Liver (tissue), 3 donors: ENCODE results near the gene LAMC1.

Experiments
- ATF3 ChIP-seq: IDR thresholded peaks from 2 replicates; pipeline ENCODE4 v1.6.1; 2016; ENCODE audit warnings: antibody characterized with exemption
- EGR1 ChIP-seq, 2 donors: IDR thresholded peaks; 2 replicates each; pipeline ENCODE4 v1.6.1; 2016 to 2018; ENCODE audit warnings: antibody characterized with exemption in 2 of 2, low read depth in 2 of 2
- FOXA1 ChIP-seq: IDR thresholded peaks from 2 replicates; pipeline ENCODE4 v1.6.1; 2016; ENCODE audit warnings: antibody characterized with exemption
- GABPA ChIP-seq, 2 donors: IDR thresholded peaks in 1 of 2; conservative IDR thresholded peaks in 1 of 2; 2 replicates each; pipeline ENCODE4 v1.6.1; 2016; ENCODE audit warnings: antibody characterized with exemption in 2 of 2, mild to moderate bottlenecking in 1 of 2, moderate library complexity in 1 of 2
- JUND ChIP-seq, 2 donors: IDR thresholded peaks; 2 replicates each; pipeline ENCODE4 v1.6.1; 2016; ENCODE audit warnings: antibody characterized with exemption in 2 of 2
- RAD21 ChIP-seq, 2 donors: IDR thresholded peaks; 2 replicates each; pipeline ENCODE4 v1.6.1; 2016; ENCODE audit warnings: antibody characterized with exemption in 2 of 2, mild to moderate bottlenecking in 2 of 2
- RXRA ChIP-seq, 2 donors: IDR thresholded peaks; 2 replicates each; pipeline ENCODE4 v1.6.1; 2017 to 2018; ENCODE audit warnings: antibody characterized with exemption in 2 of 2, mild to moderate bottlenecking in 1 of 2
- SP1 ChIP-seq: IDR thresholded peaks from 2 replicates; pipeline ENCODE4 v1.6.1; 2018; ENCODE audit warnings: antibody characterized with exemption, mild to moderate bottlenecking
- TAF1 ChIP-seq: conservative IDR thresholded peaks from 2 replicates; pipeline ENCODE4 v1.6.1; 2016; ENCODE audit warnings: antibody characterized with exemption, mild to moderate bottlenecking
- YY1 ChIP-seq: IDR thresholded peaks from 2 replicates; pipeline ENCODE4 v1.6.1; 2016; ENCODE audit warnings: antibody characterized with exemption, mild to moderate bottlenecking
- TF ChIP-seq, protein P1 (sequence below): fragments of 150-350 bp; IDR thresholded peaks from 2 replicates; pipeline ENCODE4 v1.5.1; 2017; ENCODE audit warnings: improper control_type of control experiment, low read depth, low read length; ENCODE audit not compliant: missing input control
- TF ChIP-seq, protein P2 (sequence below): IDR thresholded peaks from 2 replicates; pipeline ENCODE4 v1.6.1; 2016; ENCODE audit warnings: antibody characterized with exemption, mild to moderate bottlenecking
- TF ChIP-seq, protein P3 (sequence below): IDR thresholded peaks from 2 replicates; pipeline ENCODE4 v1.6.1; 2016; ENCODE audit warnings: antibody characterized with exemption
- donor health status: healthy.
- donor health status: healthy.

- TF ChIP-seq, protein P1, sequence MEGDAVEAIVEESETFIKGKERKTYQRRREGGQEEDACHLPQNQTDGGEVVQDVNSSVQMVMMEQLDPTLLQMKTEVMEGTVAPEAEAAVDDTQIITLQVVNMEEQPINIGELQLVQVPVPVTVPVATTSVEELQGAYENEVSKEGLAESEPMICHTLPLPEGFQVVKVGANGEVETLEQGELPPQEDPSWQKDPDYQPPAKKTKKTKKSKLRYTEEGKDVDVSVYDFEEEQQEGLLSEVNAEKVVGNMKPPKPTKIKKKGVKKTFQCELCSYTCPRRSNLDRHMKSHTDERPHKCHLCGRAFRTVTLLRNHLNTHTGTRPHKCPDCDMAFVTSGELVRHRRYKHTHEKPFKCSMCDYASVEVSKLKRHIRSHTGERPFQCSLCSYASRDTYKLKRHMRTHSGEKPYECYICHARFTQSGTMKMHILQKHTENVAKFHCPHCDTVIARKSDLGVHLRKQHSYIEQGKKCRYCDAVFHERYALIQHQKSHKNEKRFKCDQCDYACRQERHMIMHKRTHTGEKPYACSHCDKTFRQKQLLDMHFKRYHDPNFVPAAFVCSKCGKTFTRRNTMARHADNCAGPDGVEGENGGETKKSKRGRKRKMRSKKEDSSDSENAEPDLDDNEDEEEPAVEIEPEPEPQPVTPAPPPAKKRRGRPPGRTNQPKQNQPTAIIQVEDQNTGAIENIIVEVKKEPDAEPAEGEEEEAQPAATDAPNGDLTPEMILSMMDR: no peak
- TF ChIP-seq EGR1 (IDR thresholded peaks at IDR 0.05; ENCODE audit: low read depth in 2 of 2): no peak
- no peak for TF ChIP-seq RXRA (IDR thresholded peaks at IDR 0.05)
- TF ChIP-seq YY1: no peak
- no peak for TF ChIP-seq RAD21 (IDR thresholded peaks at IDR 0.05)
- TF ChIP-seq JUND (IDR thresholded peaks at IDR 0.05): no peak
- no peak for TF ChIP-seq TAF1
- TF ChIP-seq, protein P2, sequence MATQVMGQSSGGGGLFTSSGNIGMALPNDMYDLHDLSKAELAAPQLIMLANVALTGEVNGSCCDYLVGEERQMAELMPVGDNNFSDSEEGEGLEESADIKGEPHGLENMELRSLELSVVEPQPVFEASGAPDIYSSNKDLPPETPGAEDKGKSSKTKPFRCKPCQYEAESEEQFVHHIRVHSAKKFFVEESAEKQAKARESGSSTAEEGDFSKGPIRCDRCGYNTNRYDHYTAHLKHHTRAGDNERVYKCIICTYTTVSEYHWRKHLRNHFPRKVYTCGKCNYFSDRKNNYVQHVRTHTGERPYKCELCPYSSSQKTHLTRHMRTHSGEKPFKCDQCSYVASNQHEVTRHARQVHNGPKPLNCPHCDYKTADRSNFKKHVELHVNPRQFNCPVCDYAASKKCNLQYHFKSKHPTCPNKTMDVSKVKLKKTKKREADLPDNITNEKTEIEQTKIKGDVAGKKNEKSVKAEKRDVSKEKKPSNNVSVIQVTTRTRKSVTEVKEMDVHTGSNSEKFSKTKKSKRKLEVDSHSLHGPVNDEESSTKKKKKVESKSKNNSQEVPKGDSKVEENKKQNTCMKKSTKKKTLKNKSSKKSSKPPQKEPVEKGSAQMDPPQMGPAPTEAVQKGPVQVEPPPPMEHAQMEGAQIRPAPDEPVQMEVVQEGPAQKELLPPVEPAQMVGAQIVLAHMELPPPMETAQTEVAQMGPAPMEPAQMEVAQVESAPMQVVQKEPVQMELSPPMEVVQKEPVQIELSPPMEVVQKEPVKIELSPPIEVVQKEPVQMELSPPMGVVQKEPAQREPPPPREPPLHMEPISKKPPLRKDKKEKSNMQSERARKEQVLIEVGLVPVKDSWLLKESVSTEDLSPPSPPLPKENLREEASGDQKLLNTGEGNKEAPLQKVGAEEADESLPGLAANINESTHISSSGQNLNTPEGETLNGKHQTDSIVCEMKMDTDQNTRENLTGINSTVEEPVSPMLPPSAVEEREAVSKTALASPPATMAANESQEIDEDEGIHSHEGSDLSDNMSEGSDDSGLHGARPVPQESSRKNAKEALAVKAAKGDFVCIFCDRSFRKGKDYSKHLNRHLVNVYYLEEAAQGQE: no peak
- no peak for TF ChIP-seq FOXA1
- TF ChIP-seq, protein P3, sequence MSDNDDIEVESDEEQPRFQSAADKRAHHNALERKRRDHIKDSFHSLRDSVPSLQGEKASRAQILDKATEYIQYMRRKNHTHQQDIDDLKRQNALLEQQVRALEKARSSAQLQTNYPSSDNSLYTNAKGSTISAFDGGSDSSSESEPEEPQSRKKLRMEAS: no peak
- no peak for TF ChIP-seq GABPA (IDR thresholded peaks at IDR 0.05 in 1 of 2, conservative IDR thresholded peaks at IDR 0.05 in 1 of 2)
- no peak for TF ChIP-seq ATF3
- no peak for TF ChIP-seq SP1
Measured at GRCh38 chr1:183140633-183141032, 117.4 kb downstream of the LAMC1 start.
